ENCODE measurements around the gene ICOS. TPM values are rescaled to one million over a fixed set of nuclear protein-coding genes. Genes with fewer than 3 reads are reported as not detected.

The ICOS gene
- total and polyA plus RNA-seq, 2 of the 8 experiments (the other 6 are each of a cell fraction or from before 2014, with no cell fraction given): not detected

GRCh38 chr2:203988500-203989260, 52.1 kb downstream of the ICOS start (continued):
- TF ChIP-seq CHD7 (IDR thresholded peaks at IDR 0.05; ENCODE audit: insufficient replicate concordance, low read length) (no peak), SP4 (IDR thresholded peaks at IDR 0.05; ENCODE audit: low read length) (no peak), BACH1 (IDR thresholded peaks at IDR 0.05; ENCODE audit: low read length) (no peak), ASH2L (IDR thresholded peaks at IDR 0.05; ENCODE audit: low read length) (no peak), ZNF274 (IDR thresholded peaks at IDR 0.05; ENCODE audit: borderline replicate concordance, extremely low read depth, low read length) (no peak)

All from H1 (cell line).